Measurements from ENCODE around the gene RUFY4. TPM values are rescaled to one million over a fixed set of nuclear protein-coding genes. Genes with fewer than 3 reads are reported as not detected.

Gene RUFY4
- total and polyA plus RNA-seq, 7 experiments from 2014 or later = 0.40 to 6.6 (median 2.4) TPM; not detected in 2

DNA sequence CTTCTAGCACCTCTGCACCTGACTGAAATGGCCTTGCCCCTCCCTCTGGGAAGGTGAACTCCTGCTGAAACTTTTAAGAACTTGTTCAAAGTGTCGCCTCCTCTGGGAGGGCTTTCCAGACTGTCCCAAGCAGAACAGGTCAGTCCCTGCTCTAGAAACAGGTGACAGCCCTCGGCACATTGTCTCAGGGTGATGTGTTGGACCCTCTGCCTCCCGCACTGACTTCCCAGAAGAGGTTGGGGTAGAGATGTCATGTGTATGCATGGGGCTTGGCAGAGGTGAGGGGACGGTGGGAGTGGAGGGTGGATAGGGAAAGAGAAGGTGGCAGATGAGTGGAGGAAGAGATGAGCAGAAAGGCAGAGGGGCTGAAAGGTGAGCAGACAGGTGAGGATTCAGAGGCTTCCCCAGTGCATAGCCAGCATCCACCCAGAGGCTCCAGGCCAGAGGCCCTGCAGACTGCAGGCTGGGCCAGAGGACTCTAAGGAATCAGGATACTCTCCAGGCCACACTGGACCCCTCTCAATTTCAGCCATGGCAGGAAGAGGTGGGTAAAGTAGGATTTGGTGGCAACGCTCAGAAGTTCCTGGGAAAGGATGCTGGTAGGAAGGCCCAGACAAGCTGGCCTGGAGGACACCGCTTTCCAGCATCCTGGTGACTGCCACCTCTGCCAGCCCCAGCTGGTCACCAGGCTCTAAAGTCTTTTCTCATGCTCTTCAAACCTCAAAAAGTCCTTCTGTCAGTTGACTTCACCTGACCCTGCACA lies 41.4 kb upstream of the RUFY4 start:
- Histone ChIP-seq H3K9me3 (ENCODE audit: control insufficient read depth in 2 of 3, low read length in 3 of 3) (no peaks in the 10 kb centered on the region), H3K4me1 (ENCODE audit: control insufficient read depth in 2 of 2, insufficient read depth in 2 of 2, low read length in 2 of 2) (no peaks in the 10 kb centered on the region), H3K27me3 (ENCODE audit: control insufficient read depth in 2 of 2, insufficient read depth in 2 of 2, low read length in 2 of 2) (no peaks in the 10 kb centered on the region), H3K4me3 (ENCODE audit: low read length) (no peak overlapping the region), H3K36me3 (ENCODE audit: control insufficient read depth in 2 of 3, insufficient read depth in 3 of 3, low read length in 3 of 3) (no peaks in the 10 kb centered on the region), H3K27ac (ENCODE audit: low read depth, low read length) (no peak overlapping the region)
- Mint-ChIP-seq H3K4me3 (no peak overlapping the region), H3K9me3 (no peaks in the 10 kb centered on the region), H3K36me3 (no peaks in the 10 kb centered on the region), H3K27ac (no peak overlapping the region), H3K4me1 (no peaks in the 10 kb centered on the region), H3K27me3 (no peaks in the 10 kb centered on the region)
- no peak for ATAC-seq
- CTCF ChIA-PET = no interaction called here
- POLR2A ChIA-PET = no interaction called here
- peak in 1 of 9 donors; percentile 20 for DNase-seq
- intact Hi-C loops (cut with micrococcal nuclease) = no loop called here

DNA sequence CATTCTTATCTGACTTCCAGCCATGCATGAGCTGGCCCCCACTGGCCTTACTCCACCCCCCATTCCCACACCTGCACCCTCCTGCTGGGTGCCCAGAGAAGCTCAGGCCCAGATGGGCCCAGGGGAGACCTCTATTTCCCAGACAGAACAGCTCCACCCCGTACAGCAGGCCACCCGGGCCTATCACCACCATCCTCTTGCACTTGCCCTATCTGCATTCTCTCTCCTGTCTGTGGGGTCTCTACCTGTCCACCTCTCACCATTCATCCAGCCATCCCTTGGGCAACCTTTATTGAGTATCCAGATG lies 40.9 kb upstream of the RUFY4 start:
- DNase-seq = peak in 1 of 9 donors; percentile 8
- POLR2A ChIA-PET = no interaction called here

DNA sequence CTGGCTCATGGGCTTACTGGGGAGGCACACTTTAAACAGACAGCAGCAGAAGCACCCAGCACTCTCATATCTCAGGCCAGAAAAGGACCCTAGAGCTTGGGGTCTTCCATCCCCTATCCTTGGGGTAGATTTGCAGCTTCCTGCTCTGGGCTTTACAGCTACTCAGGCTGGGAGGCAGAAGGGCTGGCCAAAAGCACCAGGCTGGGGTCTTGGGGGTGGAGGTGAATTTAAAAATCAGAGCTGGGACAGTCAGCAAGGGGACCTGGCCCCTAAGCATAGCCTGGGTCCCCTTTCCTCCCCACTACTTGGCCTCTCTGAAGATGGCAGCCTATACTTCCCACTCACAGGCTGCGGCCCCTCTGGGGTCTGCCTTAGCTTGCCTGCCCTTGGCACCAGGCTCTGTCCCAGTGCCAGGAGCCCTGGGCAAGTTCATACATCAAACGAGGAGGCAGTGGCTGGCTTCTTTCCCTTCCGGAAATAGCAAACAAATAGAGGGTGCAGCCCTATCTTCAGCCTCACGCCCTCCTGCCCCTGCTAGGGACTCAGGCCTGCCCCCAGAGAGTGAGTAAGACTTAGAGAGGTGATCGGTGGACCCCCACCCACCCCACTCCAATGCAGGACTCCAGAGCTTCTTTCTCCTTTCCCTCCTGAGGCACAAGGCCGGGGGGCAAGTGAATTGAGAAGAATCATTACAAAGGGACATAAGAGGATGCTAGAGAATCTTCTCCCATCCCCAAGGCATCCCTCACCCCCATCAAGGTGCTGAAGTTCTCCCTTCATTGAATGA lies 40.3 kb upstream of the RUFY4 start:
- no peaks in the 10 kb centered on the region for H3K4me1 ChIP-seq (ENCODE audit: control insufficient read depth in 2 of 2, insufficient read depth in 2 of 2, low read length in 2 of 2)
- no peaks in the 10 kb centered on the region for H3K4me1 Mint-ChIP-seq
- intact Hi-C loops (cut with micrococcal nuclease) = no loop called here
- no peaks in the 10 kb centered on the region for H3K9me3 Mint-ChIP-seq
- no peak overlapping the region for H3K4me3 Mint-ChIP-seq
- no peaks in the 10 kb centered on the region for H3K9me3 ChIP-seq (ENCODE audit: control insufficient read depth in 2 of 3, low read length in 3 of 3)
- H3K27me3 Mint-ChIP-seq = no peaks in the 10 kb centered on the region
- ATAC-seq = no peak
- H3K27ac Mint-ChIP-seq = no peak overlapping the region
- no peaks in the 10 kb centered on the region for H3K36me3 ChIP-seq (ENCODE audit: control insufficient read depth in 2 of 3, insufficient read depth in 3 of 3, low read length in 3 of 3)
- DNase-seq = peak in 1 of 9 donors; percentile 13
- POLR2A ChIA-PET = no interaction called here
- no peak overlapping the region for H3K4me3 ChIP-seq (ENCODE audit: low read length)
- no peaks in the 10 kb centered on the region for H3K27me3 ChIP-seq (ENCODE audit: control insufficient read depth in 2 of 2, insufficient read depth in 2 of 2, low read length in 2 of 2)
- no peak overlapping the region for H3K27ac ChIP-seq (ENCODE audit: low read depth, low read length)
- no peaks in the 10 kb centered on the region for H3K36me3 Mint-ChIP-seq
- CTCF ChIA-PET = interaction anchor here (0.6 kb wide), 1 partner anchor 949 kb away, joined by 3 read pairs; no protein-coding TSS in a partner anchor

More for the DNA sequence above, 40.9 kb upstream of the RUFY4 start:
- no peak overlapping the region for H3K27ac Mint-ChIP-seq
- ATAC-seq = no peak
- no peak overlapping the region for H3K27ac ChIP-seq (ENCODE audit: low read depth, low read length)
- no peaks in the 10 kb centered on the region for H3K4me1 ChIP-seq (ENCODE audit: control insufficient read depth in 2 of 2, insufficient read depth in 2 of 2, low read length in 2 of 2)
- H3K4me3 ChIP-seq (ENCODE audit: low read length) = no peak overlapping the region
- H3K4me3 Mint-ChIP-seq = no peak overlapping the region
- no peaks in the 10 kb centered on the region for H3K9me3 Mint-ChIP-seq
- no peaks in the 10 kb centered on the region for H3K27me3 ChIP-seq (ENCODE audit: control insufficient read depth in 2 of 2, insufficient read depth in 2 of 2, low read length in 2 of 2)
- no peaks in the 10 kb centered on the region for H3K9me3 ChIP-seq (ENCODE audit: control insufficient read depth in 2 of 3, low read length in 3 of 3)
- H3K36me3 ChIP-seq (ENCODE audit: control insufficient read depth in 2 of 3, insufficient read depth in 3 of 3, low read length in 3 of 3) = no peaks in the 10 kb centered on the region
- H3K27me3 Mint-ChIP-seq = no peaks in the 10 kb centered on the region
- CTCF ChIA-PET = interaction anchor here (0.6 kb wide), 1 partner anchor 949 kb away, joined by 3 read pairs; no protein-coding TSS in a partner anchor
- H3K36me3 Mint-ChIP-seq = no peaks in the 10 kb centered on the region
- no peaks in the 10 kb centered on the region for H3K4me1 Mint-ChIP-seq
- intact Hi-C loops (cut with micrococcal nuclease) = no loop called here

DNA sequence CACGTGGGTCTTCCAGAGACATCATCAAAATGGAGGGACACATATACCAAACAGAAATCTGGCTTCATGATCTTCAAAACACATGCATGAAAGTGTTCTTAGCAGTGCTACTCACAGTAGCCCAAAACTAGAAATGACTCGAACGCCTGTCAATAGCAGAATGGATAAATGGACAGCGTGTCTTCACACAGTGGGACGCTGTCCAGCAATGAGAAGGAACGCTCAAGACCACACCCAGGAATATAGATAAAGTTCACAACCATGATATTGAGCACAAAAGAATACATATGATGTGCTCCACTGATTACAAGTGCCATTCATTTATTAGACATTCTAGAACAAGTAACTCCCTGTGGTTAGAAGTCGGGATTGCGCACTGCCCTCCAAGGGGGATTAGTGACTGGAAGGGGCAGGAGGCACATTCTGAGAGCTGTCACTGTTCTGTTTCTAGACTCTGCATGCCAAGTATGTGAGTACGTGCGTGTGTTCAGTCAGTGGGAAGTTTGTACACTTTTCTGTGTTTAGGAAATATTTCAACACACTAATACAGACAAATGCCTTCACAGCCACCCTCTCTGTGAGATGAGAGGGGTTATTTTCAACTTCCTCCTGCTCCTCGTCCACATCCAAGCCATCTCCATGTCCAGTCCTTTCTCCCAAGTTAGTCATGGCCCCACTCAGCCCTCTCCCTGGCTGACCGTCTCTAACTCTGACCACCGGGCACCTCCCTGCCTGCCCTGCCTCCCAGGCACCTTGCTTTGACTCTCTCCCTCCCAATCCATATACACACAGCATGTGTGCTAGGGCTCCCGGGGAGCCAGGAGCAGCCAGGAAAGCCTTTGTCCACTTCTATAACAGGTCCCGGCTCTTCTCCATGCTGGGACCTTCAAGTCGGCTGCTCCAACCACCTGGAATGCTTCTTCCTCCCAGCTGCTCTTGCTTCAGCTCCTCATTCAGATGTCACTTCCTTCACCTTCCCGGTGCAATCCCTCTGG lies 39.4 kb upstream of the RUFY4 start:
- POLR2A ChIA-PET = no interaction called here
- CTCF ChIA-PET = no interaction called here

DNA sequence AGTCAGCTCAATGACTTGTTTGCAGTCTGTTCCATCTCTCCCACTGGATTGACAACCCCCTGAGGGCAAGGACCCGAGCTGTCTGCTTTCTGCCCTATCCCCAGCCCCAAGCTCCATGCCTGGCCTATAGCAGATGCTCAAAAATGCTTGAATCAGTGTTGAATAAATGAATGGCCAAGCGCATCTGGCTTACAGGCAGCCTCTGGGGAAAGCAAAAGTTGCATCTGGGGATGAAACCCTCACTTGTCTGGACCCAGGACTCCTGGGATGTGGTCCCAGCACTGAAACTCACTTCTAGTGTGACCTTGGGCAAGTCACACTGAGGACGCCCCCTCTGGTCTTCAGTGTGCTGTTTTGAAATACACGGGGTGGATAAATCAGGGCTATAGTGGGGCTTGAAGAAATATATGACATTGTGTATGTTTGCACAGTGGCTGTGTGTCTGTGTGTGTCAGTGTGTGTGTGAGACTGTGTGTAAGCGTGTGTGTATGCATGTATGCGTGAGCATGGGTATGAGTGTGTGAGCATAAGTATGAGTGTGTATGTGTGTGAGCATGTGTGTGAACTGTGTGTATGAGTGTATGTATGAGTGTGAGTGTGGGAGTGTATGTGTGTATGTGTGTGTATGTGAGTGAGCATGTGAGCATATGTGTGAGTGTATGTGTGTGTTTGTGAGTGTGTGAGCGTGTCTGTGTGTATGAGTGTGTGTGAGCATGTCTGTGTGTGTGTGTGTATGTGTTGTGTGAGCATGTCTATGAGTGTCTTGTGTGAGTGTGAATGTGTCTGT lies 38.5 kb upstream of the RUFY4 start:
- no peaks in the 10 kb centered on the region for H3K27me3 Mint-ChIP-seq
- H3K36me3 Mint-ChIP-seq = no peaks in the 10 kb centered on the region
- peaks cover 0 to 3% of the 10 kb centered on the region in 2 donors for H3K4me1 ChIP-seq (ENCODE audit: control insufficient read depth in 2 of 2, insufficient read depth in 2 of 2, low read length in 2 of 2)
- no peak overlapping the region for H3K27ac ChIP-seq (ENCODE audit: low read depth, low read length)
- ChIA-PET POLR2A (no interaction called here), CTCF (no interaction called here)
- no peak overlapping the region for H3K4me3 Mint-ChIP-seq
- no peaks in the 10 kb centered on the region for H3K9me3 ChIP-seq (ENCODE audit: control insufficient read depth in 2 of 3, low read length in 3 of 3)
- H3K27ac Mint-ChIP-seq = no peak overlapping the region
- ATAC-seq (no peak), DNase-seq (peak in 1 of 9 donors; percentile 8)
- H3K27me3 ChIP-seq (ENCODE audit: control insufficient read depth in 2 of 2, insufficient read depth in 2 of 2, low read length in 2 of 2) = no peaks in the 10 kb centered on the region
- no peaks in the 10 kb centered on the region for H3K36me3 ChIP-seq (ENCODE audit: control insufficient read depth in 2 of 3, insufficient read depth in 3 of 3, low read length in 3 of 3)
- peaks cover 0 to 13% (median 6%) of the 10 kb centered on the region in 7 donors for H3K4me1 Mint-ChIP-seq
- H3K9me3 Mint-ChIP-seq = no peaks in the 10 kb centered on the region
- intact Hi-C loops (cut with micrococcal nuclease) = loop anchor here in 1 of 2 donors (5.0 kb wide), 1 partner anchor 158 kb away; no protein-coding TSS in a partner anchor
- no peak overlapping the region for H3K4me3 ChIP-seq (ENCODE audit: low read length)

More for the DNA sequence above, 39.4 kb upstream of the RUFY4 start:
- Histone ChIP-seq H3K36me3 (ENCODE audit: control insufficient read depth in 2 of 3, insufficient read depth in 3 of 3, low read length in 3 of 3) (no peaks in the 10 kb centered on the region), H3K4me3 (ENCODE audit: low read length) (no peak overlapping the region), H3K27me3 (ENCODE audit: control insufficient read depth in 2 of 2, insufficient read depth in 2 of 2, low read length in 2 of 2) (no peaks in the 10 kb centered on the region), H3K4me1 (ENCODE audit: control insufficient read depth in 2 of 2, insufficient read depth in 2 of 2, low read length in 2 of 2) (no peaks in the 10 kb centered on the region), H3K9me3 (ENCODE audit: control insufficient read depth in 2 of 3, low read length in 3 of 3) (no peaks in the 10 kb centered on the region), H3K27ac (ENCODE audit: low read depth, low read length) (no peak overlapping the region)
- DNase-seq (peak in 1 of 9 donors; percentile 9), ATAC-seq (no peak)
- Mint-ChIP-seq H3K4me3 (no peak overlapping the region), H3K27ac (no peak overlapping the region), H3K27me3 (no peaks in the 10 kb centered on the region), H3K4me1 (peaks cover 0 to 8% (median 3%) of the 10 kb centered on the region in 7 donors), H3K36me3 (no peaks in the 10 kb centered on the region), H3K9me3 (no peaks in the 10 kb centered on the region)
- intact Hi-C loops (cut with micrococcal nuclease) = loop anchor here in 1 of 2 donors (5.0 kb wide), 1 partner anchor 157 kb away; no protein-coding TSS in a partner anchor

DNA sequence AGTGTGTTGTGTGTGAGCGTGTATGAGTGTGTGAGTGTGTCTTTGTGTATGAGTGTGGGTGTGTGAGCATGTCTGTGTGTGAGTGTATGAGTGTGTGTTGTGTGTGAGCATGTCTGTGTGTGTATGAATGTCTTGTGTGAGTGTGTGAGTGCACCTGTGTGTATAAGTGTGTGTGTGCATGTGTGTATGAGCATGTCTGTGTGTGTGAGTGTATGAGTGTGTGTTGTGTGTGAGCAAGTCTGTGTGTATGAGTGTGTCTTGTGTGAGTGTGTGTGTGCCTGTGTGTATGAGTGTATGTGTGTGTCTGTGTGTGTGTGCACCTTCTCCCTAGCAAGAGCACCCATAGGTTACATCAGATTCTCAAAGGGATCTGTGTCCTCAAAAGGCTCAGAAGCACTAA lies 37.8 kb upstream of the RUFY4 start:
- Histone ChIP-seq H3K36me3 (ENCODE audit: control insufficient read depth in 2 of 3, insufficient read depth in 3 of 3, low read length in 3 of 3) (no peaks in the 10 kb centered on the region), H3K27me3 (ENCODE audit: control insufficient read depth in 2 of 2, insufficient read depth in 2 of 2, low read length in 2 of 2) (no peaks in the 10 kb centered on the region), H3K4me1 (ENCODE audit: control insufficient read depth in 2 of 2, insufficient read depth in 2 of 2, low read length in 2 of 2) (peaks cover 0 to 4% of the 10 kb centered on the region in 2 donors), H3K9me3 (ENCODE audit: control insufficient read depth in 2 of 3, low read length in 3 of 3) (no peaks in the 10 kb centered on the region), H3K4me3 (ENCODE audit: low read length) (no peak overlapping the region), H3K27ac (ENCODE audit: low read depth, low read length) (no peak overlapping the region)
- Mint-ChIP-seq H3K4me3 (no peak overlapping the region), H3K36me3 (no peaks in the 10 kb centered on the region), H3K4me1 (peaks cover 0 to 13% (median 6%) of the 10 kb centered on the region in 7 donors), H3K9me3 (no peaks in the 10 kb centered on the region), H3K27ac (no peak overlapping the region), H3K27me3 (no peaks in the 10 kb centered on the region)
- ChIA-PET CTCF (no interaction called here), POLR2A (no interaction called here)
- intact Hi-C loops (cut with micrococcal nuclease) = loop anchor here in 1 of 2 donors (5.0 kb wide), 1 partner anchor 159 kb away; no protein-coding TSS in a partner anchor
- ATAC-seq (no peak), DNase-seq (no peak)

Measured in naive thymus-derived CD4-positive, alpha-beta T cell (primary cell).